SKM-1 treated with dmso at 0.1 percent for 144 hours (cell line): ENCODE data around the gene LDLRAD4.
"Not testable (repeated sequence)": the region's sequence is repeated elsewhere in the genome, so short reads cannot be mapped to it uniquely, and the experiment has no call there.

Source experiments
- DNase-seq: peaks from one replicate; lab custom pipeline; 2025; ENCODE audit not compliant: unreplicated experiment; lab: John Stamatoyannopoulos, UW

Gene LDLRAD4

GRCh38 chr18:13477147-13477683 lies 258.7 kb downstream of the LDLRAD4 start:
- DNase-seq, result no peak

DNA sequence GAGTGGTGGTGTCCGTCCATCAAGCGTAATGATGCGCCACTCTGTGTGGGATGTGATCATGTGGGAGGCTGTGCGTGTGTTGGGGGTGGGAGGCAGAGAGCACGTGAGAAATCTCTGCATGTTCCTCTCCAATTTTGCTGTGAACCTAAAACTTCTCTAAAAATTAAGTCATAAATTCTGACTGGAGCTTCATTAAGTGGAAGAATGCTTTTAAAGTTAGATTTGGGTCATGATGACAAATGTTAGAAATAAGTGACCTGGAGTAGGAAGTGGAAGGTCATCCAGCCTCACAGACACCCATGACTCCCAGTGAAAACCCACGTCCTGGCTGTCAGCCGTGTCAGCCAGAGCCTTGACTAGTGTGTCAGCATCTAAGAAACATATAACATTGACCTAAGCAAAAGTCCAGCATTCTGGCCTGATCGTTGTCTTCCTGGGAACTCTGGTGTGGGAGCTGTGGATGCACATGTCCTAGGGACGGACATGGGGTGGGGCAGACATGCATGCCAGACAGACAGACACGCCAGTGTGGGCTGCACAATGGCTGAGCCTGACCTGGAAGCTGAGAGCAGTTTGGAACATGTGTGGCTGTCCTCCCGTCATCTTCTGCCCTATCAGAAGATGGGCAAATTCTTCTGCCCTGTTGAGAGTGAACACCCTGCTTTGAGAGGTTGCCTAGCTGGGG lies 262.2 kb downstream of the LDLRAD4 start:
- no peak for DNase-seq

GRCh38 chr18:13481331-13481730 lies 262.8 kb downstream of the LDLRAD4 start:
- no peak for DNase-seq

DNA sequence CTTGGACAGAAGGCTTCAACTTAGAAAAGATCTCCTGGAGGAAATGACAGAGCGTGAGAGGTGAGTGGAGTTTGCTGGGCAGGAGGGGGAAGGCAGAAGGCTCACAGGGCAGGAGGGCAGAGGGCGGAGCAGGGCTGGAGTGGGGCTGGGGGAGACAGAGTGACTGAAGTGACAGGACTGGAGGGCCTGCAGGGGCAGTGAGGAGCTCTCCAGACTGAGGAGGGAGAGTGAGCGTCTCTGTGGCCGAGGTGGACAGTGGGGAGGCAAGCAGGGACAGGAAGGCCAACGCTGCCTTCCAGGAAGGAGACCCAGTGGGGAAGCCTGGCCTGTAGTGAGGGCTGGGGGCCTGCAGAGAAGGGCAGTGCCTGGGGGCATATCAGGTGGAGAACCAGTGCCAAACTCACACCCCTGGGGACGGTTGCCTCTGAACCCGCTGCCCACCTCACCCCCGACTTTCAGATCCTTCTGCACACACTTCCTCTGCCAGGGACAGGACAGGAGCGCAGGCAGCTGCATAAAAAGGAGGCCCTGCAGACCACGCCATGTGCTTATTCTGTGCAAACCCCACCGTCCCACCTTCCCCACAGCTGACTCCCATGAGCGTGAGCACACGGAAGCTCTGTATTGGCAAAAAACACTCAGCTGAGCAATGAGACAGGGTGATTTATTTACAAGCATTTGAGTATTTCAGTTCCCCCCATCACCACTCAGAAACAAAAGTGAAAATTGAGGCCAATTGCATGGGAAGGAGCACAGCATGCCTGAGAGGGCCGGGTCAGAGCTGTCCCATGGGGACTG lies 263.5 kb downstream of the LDLRAD4 start:
- DNase-seq, result no peak

DNA sequence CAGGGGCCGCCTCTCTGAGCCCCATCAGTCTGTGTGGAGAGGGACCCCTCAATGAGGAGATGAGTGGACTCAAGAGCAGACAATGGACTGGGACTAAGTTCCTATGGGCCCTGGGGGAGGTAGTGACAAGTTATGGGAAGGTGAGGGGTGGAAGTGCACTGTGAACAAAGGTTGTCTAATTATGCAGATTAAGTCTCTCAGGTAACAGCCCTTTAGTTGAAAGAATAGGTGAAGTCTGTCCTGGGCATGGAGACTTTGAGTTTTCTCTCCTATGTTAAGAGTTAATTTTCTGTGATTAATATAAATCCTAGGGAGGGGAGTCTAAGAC lies 264.0 kb downstream of the LDLRAD4 start:
- no peak for DNase-seq

DNA sequence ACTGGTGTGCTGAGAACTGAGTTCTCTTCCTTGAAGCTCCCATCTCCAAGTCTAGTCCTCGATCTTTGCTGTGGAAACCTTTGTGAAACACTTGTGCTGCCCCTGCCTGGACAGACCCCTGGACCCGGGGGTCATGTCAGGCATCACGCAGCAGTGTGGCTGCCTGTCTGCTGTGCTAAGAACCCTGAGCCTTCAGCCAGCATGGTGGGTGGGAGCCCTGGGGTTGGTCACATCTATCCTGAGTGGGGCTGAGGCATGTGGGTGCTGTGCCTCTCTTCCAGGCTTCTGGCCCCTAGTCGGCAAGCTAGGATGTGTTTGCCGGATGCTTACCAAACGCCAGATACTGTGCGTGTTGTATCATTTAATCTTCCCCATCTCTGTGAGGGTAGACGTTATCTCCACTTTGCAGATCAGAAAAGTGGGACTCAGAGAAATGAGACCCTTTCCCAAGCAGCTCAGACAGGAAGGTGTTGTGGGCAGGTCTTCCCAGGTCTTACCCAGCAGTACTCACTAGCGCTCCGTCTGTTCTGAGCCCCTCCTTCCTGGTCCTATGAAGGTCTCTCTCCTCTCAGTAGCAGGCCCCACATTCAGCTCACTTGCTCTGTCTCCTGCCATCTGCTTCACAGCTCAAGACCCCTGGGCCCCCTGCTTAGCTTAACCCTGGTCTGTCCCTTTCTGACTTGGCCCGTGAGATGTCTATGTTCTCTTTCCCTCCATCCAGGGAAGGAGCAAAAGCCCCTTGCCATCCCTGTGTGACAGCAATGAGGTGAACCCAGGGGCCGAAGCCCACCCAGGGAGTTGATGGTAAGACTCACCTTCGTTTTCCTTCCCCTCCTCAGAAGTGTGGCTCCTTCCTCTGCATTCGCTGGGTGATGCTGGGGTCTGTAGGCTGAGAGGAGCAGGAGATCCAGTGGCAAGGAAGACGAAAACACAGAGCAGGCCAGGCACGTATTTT lies 265.0 kb downstream of the LDLRAD4 start:
- DNase-seq, result no peak

DNA sequence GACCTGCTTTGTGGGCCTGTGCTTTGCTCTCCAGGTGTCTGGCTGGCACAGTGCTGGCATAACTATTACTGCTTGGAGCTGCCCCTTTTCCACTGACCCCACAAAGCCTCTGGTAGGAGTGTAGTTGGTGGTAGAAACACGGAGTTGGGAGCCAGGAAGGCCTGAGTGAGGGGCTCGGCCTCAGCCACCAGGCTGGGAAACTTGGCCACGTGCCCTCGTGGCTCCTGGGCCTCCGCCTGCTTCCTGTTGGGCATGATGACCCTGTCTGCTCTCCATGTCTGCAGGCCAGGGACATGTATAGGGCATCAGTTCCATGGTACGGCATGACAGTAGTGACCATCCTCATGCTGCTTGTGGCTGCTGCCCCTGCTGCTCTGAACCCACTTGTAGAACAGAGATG lies 266.6 kb downstream of the LDLRAD4 start:
- DNase-seq, result no peak

DNA sequence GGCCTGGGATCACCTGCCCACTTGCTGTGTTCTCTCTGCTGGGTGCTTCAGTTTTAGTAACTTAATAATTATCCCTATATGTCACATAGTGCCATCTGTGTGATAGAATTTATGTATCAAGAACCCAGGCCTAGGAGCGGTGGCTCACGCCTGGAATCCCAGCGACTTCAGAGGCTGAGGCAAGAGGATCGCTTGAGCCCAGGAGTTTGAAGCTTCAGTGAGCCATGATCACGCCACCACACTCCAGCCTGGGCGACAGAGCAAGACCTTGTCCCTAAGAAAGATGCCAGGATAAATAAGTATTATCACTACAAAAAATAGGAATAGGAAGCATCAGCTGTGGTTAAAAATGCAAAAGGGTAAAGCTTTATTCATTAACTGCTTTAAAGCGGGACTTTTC lies 267.0 kb downstream of the LDLRAD4 start:
- no peak for DNase-seq

DNA sequence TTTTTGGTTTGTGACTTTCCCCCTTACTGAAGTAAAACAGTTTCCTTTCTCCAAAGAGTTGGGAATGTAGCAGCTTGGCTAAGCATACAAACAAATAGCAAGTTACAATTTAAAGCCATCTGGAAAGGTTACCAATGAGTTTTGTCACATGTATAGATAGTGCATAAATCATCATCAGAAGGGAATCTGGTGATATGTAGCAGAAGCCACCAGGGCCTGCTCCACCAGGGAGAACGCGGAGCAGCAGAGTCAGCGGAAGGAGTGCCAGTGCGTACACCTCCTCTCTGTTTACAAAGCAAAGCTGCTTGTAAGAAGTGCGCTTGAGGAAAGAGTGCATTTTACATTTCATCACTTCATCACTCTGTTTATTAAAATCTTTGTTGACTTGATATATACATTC lies 267.7 kb downstream of the LDLRAD4 start:
- DNase-seq, result no peak

DNA sequence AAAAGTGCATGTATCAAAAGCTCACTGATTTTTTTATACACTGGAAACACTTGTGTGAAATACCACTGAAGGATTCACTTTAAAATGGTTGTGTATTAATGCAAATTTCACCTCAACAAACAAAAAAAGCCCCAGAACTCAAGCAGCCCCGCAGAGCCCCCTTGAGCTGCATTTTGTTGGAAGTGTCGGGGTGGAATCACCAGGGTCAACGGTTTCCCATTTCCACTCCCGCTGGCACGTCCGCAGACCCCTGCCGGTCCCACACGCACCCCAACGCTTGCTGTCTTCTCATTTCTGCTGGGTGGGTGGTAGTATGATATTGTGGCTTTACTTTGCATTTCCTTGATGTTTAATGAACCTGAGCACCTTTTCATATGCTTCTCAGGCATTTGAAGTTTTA lies 268.1 kb downstream of the LDLRAD4 start:
- DNase-seq, result no peak

GRCh38 chr18:13487237-13487636 lies 268.7 kb downstream of the LDLRAD4 start:
- no peak for DNase-seq

DNA sequence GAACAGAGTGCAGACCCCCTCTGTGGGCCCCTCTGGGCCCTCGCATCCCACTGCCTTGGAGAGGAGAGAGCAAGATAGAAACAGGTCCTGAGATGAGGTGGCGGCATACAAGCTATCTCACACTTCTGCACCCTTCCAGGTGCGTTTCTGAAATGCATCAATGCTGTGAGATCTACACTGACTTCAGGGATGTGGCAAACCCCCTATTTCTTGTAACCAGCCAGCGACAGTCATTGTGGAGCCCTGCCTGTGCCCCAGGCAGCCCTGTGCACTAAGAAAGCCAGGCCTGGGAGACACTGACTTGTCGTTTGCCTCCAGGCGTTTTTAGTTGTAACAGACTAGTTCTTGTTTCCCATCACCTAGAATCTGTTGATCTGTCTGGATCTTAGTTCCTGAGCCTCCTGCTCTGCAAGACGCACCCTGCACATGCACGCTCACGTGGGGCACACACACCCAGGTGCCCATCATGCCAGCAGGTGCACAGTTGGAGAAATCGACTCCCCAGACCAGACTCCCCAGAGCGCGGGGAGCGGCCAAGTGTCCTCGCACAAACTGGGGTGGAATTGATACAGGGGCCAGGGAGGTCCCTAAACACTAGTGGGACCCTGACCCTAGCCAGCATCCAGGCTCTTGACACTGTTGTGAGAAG lies 269.8 kb downstream of the LDLRAD4 start:
- no peak for DNase-seq

GRCh38 chr18:13489303-13489702 lies 270.7 kb downstream of the LDLRAD4 start:
- DNase-seq, result not testable (repeated sequence)

- no peak for DNase-seq
Measured at GRCh38 chr18:13491138-13491537, 272.6 kb downstream of the LDLRAD4 start.

DNA sequence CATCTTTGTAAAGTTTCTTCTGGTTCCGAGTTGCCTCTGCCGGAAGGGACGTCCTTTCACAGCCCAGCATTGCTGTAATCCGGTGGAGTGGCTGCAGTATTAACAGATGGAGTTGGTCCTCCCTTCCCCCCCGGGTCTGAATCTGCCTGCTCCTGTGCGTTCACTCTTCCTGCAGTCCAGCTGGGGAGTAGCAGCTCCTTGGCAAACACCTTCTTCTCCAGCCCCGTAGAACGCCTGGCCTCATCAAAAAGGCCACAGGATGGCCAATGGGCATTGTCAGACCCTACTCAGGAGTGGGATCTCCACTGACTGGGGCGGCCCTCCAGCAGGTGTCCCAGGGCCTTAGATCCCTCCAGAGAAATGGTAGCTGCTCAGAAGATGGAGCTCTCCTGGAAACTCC lies 273.8 kb downstream of the LDLRAD4 start:
- DNase-seq, result no peak

- no peak for DNase-seq
Measured at GRCh38 chr18:13493079-13493478, 274.5 kb downstream of the LDLRAD4 start.

GRCh38 chr18:13493725-13494124 lies 275.2 kb downstream of the LDLRAD4 start:
- DNase-seq, result no peak

GRCh38 chr18:13494871-13495445 lies 276.4 kb downstream of the LDLRAD4 start:
- no peak for DNase-seq

DNA sequence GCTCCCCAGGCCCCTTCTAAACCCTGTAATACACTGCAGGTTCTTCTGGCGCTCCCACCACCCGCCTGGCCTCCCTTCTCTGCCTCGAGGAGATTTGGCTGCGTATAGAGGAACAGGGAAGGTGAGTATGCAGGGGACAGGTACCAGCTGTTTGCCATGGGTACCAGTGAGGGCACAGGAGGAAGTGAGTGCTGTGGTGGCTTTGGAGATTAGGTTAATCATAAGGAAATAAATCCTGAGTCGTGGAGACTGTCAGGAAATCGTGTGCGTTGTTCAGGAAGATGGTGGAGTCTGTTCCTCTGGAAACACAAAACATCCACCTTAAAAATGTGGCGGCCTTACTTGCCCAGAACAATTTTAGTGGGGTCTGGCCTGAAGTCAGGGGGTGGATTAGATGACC lies 277.4 kb downstream of the LDLRAD4 start:
- no peak for DNase-seq

- DNase-seq, result no peak
Measured at GRCh38 chr18:13496691-13497281, 278.2 kb downstream of the LDLRAD4 start.
